Heart left ventricle (tissue), 16 donors: Measurements from ENCODE around the gene CHAD. TPM values are rescaled to one million over a fixed set of nuclear protein-coding genes. Genes with fewer than 3 reads are reported as not detected.
"Not testable (repeated sequence)": the region's sequence is repeated elsewhere in the genome, so short reads cannot be mapped to it uniquely, and the experiment has no call there.

ENCODE experiments used
- ATAC-seq, 4 donors: fragments of 200-7000 bp; cut with Tn5 transposase; one replicate each; pipeline ENCODE4 v1.9.1; 2020 to 2022; ENCODE audit warnings: moderate library complexity in 4 of 4, mild to moderate bottlenecking in 3 of 4, moderate number of reproducible peaks in 1 of 4
- DNase-seq, 5 donors: peaks; one replicate each; pipeline ENCODE4 v3.0.0-alpha.2; 2020
- H3K27ac ChIP-seq, 12 donors: fragments of 200-600 bp; sonication (generic) in 4 of 12; one replicate each; pipeline versions ENCODE4 v1.5.0 to v1.8.0; 2016 to 2022; ENCODE audit warnings: mild to moderate bottlenecking in 2 of 12
- H3K27me3 ChIP-seq, 9 donors: fragments of 200-600 bp; sonication (generic) in 2 of 9; one replicate each; pipeline versions ENCODE4 v1.5.1 to v1.8.0; 2016 to 2022; ENCODE audit warnings: mild to moderate bottlenecking in 3 of 9
- H3K36me3 ChIP-seq, 9 donors: fragments of 200-600 bp; sonication (generic) in 2 of 9; one replicate each; pipeline versions ENCODE4 v1.5.0 to v1.8.0; 2018 to 2022; ENCODE audit warnings: mild to moderate bottlenecking in 2 of 9
- H3K4me1 ChIP-seq, 12 donors: fragments of 200-600 bp; sonication (generic) in 4 of 12; one replicate each; pipeline versions ENCODE4 v1.5.0 to v1.8.0; 2016 to 2022; ENCODE audit warnings: mild to moderate bottlenecking in 3 of 12
- H3K4me3 ChIP-seq, 12 donors: fragments of 200-600 bp; sonication (generic) in 4 of 12; one replicate each; pipeline versions ENCODE4 v1.5.0 to v1.8.0; 2017 to 2022; ENCODE audit warnings: mild to moderate bottlenecking in 9 of 12, moderate library complexity in 4 of 12
- H3K9me3 ChIP-seq, 12 donors: fragments of 200-600 bp; sonication (generic) in 4 of 12; one replicate each; pipeline versions ENCODE4 v1.5.0 to v1.8.0; 2016 to 2022; ENCODE audit warnings: mild to moderate bottlenecking in 1 of 12
- POLR2A ChIP-seq, 2 donors: fragments of 450-650 bp; IDR thresholded peaks; one replicate each; pipeline ENCODE4 v1.6.1; 2017; ENCODE audit warnings: antibody characterized with exemption in 2 of 2, mild to moderate bottlenecking in 2 of 2, moderate library complexity in 2 of 2
- WGBS, 4 donors: extraction: QIAGEN DNeasy Blood & Tissue Kit in 2 of 4; methylation state at CpG; one replicate each; pipeline versions ENCODE4 v1.1.5 to v1.1.7; 2013 to 2018; 5-methylcytosine and 5-hydroxymethylcytosine counted together
- intact Hi-C, 10 donors: fragments of 100-400 bp; cut with DNase I; formaldehyde crosslinking; loops; one replicate each; pipeline versions ENCODE4 v1.11.1 to v1.14.2; 2022
- polyA plus RNA-seq, 2 donors: library from polyadenylated mRNA; stranded (reverse); fragments of 200-250 nt; gene quantifications; one replicate each; pipeline ENCODE4 v1.2.3, GENCODE V29; 2013
- total RNA-seq, 9 donors: library from RNA; depleted of rRNA in 2 of 9; stranded (reverse); fragments of >200 nt in 2 of 9; fragmentation: NEBNext Ultra II Directional in 3 of 9; extraction: Animal tissue kit (Norgen Biotek cat#: 25700) in 3 of 9; gene quantifications; one replicate each; pipeline versions ENCODE4 v1.1.0 to v1.2.4, GENCODE V29; 2016 to 2023
- TF ChIP-seq, protein P1 (sequence below), 12 donors: fragments of 200-600 bp; sonication (generic) in 4 of 12; IDR thresholded peaks; one replicate each; pipeline versions ENCODE4 v1.5.0 to v1.8.0; 2018 to 2022; ENCODE audit warnings: antibody characterized with exemption in 12 of 12, mild to moderate bottlenecking in 5 of 12
- donor health status: ischemic (EF 13 %, LVEDD 7.1; RV severe dilation, severe dysfunction).
- donor health status: healthy with polysubstance abuse.
- donor health status: DM: no; HTN: yes; CAD: no.
- donor health status: DM: no; HTN: no; CAD: no.
- donor health status: ischemic (EF 25% LVEDD 6.9; RV normal size, moderate dysfunction).
- donor health status: ischemic (EF 25% LVEDD 5.7; RV mildly dilated, moderate dysfunction).
- donor health status: healthy.
- donor health status: DM: yes; HTN: yes; CAD: no.
- donor health status: ischemic (EF 35%, LVEDD 5.7; RV mildly dilated, moderate dysfunction).
- donor health status: nonischemic (EF 11% LVEDD 7.7; RV severe dilation, severe dysfunction).
- donor health status: DM: yes; HTN: yes; CAD: no.
- donor health status: PGD.
- donor health status: ischemic (EF 29% LVEDD 5.4; RV normal size, mild dysfunction).
- donor health status: nonischemic (EF 23%, LVEDD 6.1; RV moderate dilation, normal function).

The CHAD gene
- total and polyA plus RNA-seq, 11 donors = 0.15 to 0.27 (median 0.15) TPM; not detected in 8

DNA sequence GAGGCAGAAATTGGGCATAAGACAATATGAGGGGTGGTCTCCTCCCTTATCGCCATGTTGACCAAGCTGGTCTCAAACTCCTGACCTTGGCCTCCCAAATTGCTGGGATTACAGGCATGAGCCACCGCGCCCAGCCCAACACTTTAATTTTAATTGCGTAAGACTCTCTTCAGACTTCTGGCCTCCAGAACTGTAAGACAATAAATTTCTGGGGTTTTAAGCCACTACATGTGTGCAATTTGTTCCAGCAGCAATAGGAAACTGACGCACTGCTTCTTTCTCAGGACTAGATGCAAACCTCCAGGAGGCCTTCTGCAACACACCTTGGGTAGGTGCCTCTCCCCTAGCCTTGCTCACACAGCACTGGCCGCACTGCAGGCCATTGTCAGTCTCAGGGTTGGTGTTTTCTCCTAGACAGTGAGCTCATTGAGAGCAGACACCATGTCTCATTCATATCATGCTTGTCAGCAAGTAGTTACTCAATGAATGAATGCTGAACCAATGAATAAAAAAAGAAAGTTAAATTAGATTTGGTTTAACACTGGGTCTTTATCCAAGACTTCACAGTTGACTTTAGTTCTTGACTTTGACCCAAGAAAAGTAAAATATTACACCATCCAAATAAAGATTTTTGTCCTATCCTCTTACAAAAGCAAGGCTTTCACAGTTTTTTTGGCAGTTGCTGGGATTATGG, 48.1 kb downstream of the CHAD start:
- intact Hi-C loops = loop anchor here in 1 of 10 donors (10.0 kb wide), 1 partner anchor 54 kb away; the partner anchor contains the start of gene RSAD1
- Histone ChIP-seq H3K4me1 (peaks cover 0 to 49% (median 11%) of the 10 kb centered on the region in 12 donors), H3K9me3 (no peaks in the 10 kb centered on the region), H3K36me3 (no peaks in the 10 kb centered on the region), H3K27me3 (no peaks in the 10 kb centered on the region), H3K27ac (peak overlapping the region in 7 of 12 donors; percentile 8 to 89 (median 49)), H3K4me3 (peak overlapping the region in 2 of 12 donors; percentile 43 to 49)
- peak; percentile 56 to 92 (median 74) for ATAC-seq
- no peak for TF ChIP-seq POLR2A (IDR thresholded peaks at IDR 0.05)
- TF ChIP-seq, protein P1, sequence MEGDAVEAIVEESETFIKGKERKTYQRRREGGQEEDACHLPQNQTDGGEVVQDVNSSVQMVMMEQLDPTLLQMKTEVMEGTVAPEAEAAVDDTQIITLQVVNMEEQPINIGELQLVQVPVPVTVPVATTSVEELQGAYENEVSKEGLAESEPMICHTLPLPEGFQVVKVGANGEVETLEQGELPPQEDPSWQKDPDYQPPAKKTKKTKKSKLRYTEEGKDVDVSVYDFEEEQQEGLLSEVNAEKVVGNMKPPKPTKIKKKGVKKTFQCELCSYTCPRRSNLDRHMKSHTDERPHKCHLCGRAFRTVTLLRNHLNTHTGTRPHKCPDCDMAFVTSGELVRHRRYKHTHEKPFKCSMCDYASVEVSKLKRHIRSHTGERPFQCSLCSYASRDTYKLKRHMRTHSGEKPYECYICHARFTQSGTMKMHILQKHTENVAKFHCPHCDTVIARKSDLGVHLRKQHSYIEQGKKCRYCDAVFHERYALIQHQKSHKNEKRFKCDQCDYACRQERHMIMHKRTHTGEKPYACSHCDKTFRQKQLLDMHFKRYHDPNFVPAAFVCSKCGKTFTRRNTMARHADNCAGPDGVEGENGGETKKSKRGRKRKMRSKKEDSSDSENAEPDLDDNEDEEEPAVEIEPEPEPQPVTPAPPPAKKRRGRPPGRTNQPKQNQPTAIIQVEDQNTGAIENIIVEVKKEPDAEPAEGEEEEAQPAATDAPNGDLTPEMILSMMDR (IDR thresholded peaks at IDR 0.05) = no peak
- peak in 1 of 5 donors; percentile 32 for DNase-seq
- WGBS, 4 donors = 86 to 88% (median 87%) methylated on average over 6 of the region's 6 CpGs

- H3K36me3 ChIP-seq, H3K27ac ChIP-seq, H3K27me3 ChIP-seq, DNase-seq, H3K9me3 ChIP-seq, ATAC-seq, H3K4me3 ChIP-seq: not testable (repeated sequence)
- intact Hi-C loops = loop anchor here in 1 of 10 donors (10.0 kb wide), 1 partner anchor 55 kb away; the partner anchor contains the start of gene RSAD1
- peaks cover 0 to 39% (median 5%) of the 10 kb centered on the region in 12 donors for H3K4me1 ChIP-seq
- WGBS, 4 donors = 90 to 97% (median 97%) methylated on average over 4 to 10 of the region's 10 CpGs
Measured at GRCh38 chr17:50419577-50419976, 49.1 kb downstream of the CHAD start.

DNA sequence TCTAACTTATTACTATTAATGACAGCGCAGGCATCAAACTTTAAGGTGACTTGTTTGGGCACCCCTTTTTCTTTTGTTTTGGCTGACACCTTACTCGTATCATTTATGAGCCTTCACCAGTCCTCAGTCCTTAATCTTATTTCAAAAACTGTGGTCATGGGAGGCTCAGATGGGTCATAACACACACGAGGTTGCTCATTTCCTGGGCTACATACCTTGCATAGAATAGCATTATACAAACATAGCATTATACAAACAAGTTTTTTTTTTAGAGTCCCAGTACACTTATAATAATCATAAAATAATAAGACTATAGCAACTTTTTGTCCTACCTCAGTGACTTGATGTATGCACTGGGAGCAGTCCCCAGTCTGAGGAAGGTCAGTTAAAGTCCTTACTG, 53.9 kb downstream of the CHAD start:
- Histone ChIP-seq H3K4me1 (no peaks in the 10 kb centered on the region), H3K36me3 (no peaks in the 10 kb centered on the region), H3K4me3 (no peak overlapping the region), H3K27ac (no peak overlapping the region), H3K9me3 (no peaks in the 10 kb centered on the region), H3K27me3 (peaks cover 0 to 1% (median 0%) of the 10 kb centered on the region in 9 donors)
- intact Hi-C loops = loop anchor here in 2 of 10 donors (5.0 to 10.0 kb wide), 2 partner anchors 47 to 60 kb away; partner anchors contain the start of gene RSAD1 (in 1 of the 2)
- no peak for TF ChIP-seq POLR2A (IDR thresholded peaks at IDR 0.05)
- TF ChIP-seq, protein P1 (IDR thresholded peaks at IDR 0.05) = no peak
- DNase-seq (no peak), ATAC-seq (no peak)
- WGBS, 4 donors = 75 to 84% (median 82%) methylated on average over 3 of the region's 3 CpGs

Other genes with a start within 250 kb of the CHAD start
- not detected for gene TMEM92, start 194.4 kb downstream of the CHAD start, total RNA-seq
- under 1 TPM in 1 of 2 donors, not detected in 1; 0.11 TPM for gene TMEM92, start 194.4 kb downstream of the CHAD start, polyA plus RNA-seq
- 10 to 100 TPM; 11.3 to 19.2 (median 13.9) TPM for gene XYLT2, start 122.8 kb downstream of the CHAD start, total RNA-seq
- 1 to 10 TPM; 9.5 to 9.9 TPM for gene XYLT2, start 122.8 kb downstream of the CHAD start, polyA plus RNA-seq
- 10 to 100 TPM; 52.9 to 91.6 (median 65.3) TPM for gene MRPL27, start 95.7 kb downstream of the CHAD start, total RNA-seq
- gene MRPL27, start 95.7 kb downstream of the CHAD start, polyA plus RNA-seq = 100 to 1,000 TPM; 190 to 243 TPM
- 1 to 10 TPM in 1 of 9 donors, under 1 TPM in 2, not detected in 6; 0.70 to 3.4 (median 0.75) TPM for gene EME1, start 95.7 kb downstream of the CHAD start, total RNA-seq
- gene EME1, start 95.7 kb downstream of the CHAD start, polyA plus RNA-seq = under 1 TPM; 0.22 to 0.72 TPM
- 10 to 100 TPM; 19.6 to 50.9 (median 28.6) TPM for gene LRRC59, start 71.4 kb downstream of the CHAD start, total RNA-seq
- 100 to 1,000 TPM in 1 of 2 donors, 10 to 100 TPM in 1; 13.7 to 150 TPM for gene LRRC59, start 71.4 kb downstream of the CHAD start, polyA plus RNA-seq
- 10 to 100 TPM in 8 of 9 donors, 1 to 10 TPM in 1; 7.3 to 31.6 (median 17.4) TPM for gene ACSF2, start 42.7 kb downstream of the CHAD start, total RNA-seq
- 10 to 100 TPM in 1 of 2 donors, 1 to 10 TPM in 1; 6.5 to 20.0 TPM for gene ACSF2, start 42.7 kb downstream of the CHAD start, polyA plus RNA-seq
- gene RSAD1, start 10.0 kb upstream of the CHAD start, total RNA-seq = 10 to 100 TPM; 30.9 to 50.0 (median 42.8) TPM
- gene RSAD1, start 10.0 kb upstream of the CHAD start, polyA plus RNA-seq = 10 to 100 TPM; 36.2 to 43.7 TPM
- 1 to 10 TPM in 2 of 9 donors, under 1 TPM in 6, not detected in 1; 0.42 to 2.4 (median 0.83) TPM for gene MYCBPAP, start 39.6 kb upstream of the CHAD start, total RNA-seq
- gene MYCBPAP, start 39.6 kb upstream of the CHAD start, polyA plus RNA-seq = under 1 TPM; 0.29 to 0.46 TPM
- gene EPN3, start 63.9 kb upstream of the CHAD start, total RNA-seq = 10 to 100 TPM in 6 of 9 donors, 1 to 10 TPM in 3; 8.9 to 29.5 (median 12.6) TPM
- gene EPN3, start 63.9 kb upstream of the CHAD start, polyA plus RNA-seq = 10 to 100 TPM in 1 of 2 donors, 1 to 10 TPM in 1; 9.0 to 22.1 TPM
- 10 to 100 TPM; 21.6 to 83.0 (median 67.1) TPM for gene SPATA20, start 78.3 kb upstream of the CHAD start, total RNA-seq
- 10 to 100 TPM; 13.8 to 52.3 TPM for gene SPATA20, start 78.3 kb upstream of the CHAD start, polyA plus RNA-seq
- gene CACNA1G, start 91.8 kb upstream of the CHAD start, total RNA-seq = under 1 TPM in 8 of 9 donors, not detected in 1; 0.02 to 0.48 (median 0.14) TPM
- gene CACNA1G, start 91.8 kb upstream of the CHAD start, polyA plus RNA-seq = under 1 TPM; 0.04 to 0.11 TPM
- 10 to 100 TPM in 1 of 9 donors, 1 to 10 TPM in 4, under 1 TPM in 3, not detected in 1; 0.20 to 21.6 (median 1.3) TPM for gene ABCC3, start 166.0 kb upstream of the CHAD start, total RNA-seq
- gene ABCC3, start 166.0 kb upstream of the CHAD start, polyA plus RNA-seq = 1 to 10 TPM in 1 of 2 donors, under 1 TPM in 1; 0.50 to 1.4 TPM
- gene ANKRD40, start 239.0 kb upstream of the CHAD start, total RNA-seq = 10 to 100 TPM; 38.8 to 55.4 (median 47.2) TPM
- gene ANKRD40, start 239.0 kb upstream of the CHAD start, polyA plus RNA-seq = 10 to 100 TPM; 22.2 to 48.2 TPM